ENCODE results near the gene NFATC1. TPM values are rescaled to one million over a fixed set of nuclear protein-coding genes. Genes with fewer than 3 reads are reported as not detected.
A peak's percentile ranks its signal among the peaks of the same experiment; 100 is the strongest.

Gene NFATC1
- total and polyA plus RNA-seq, 2 donors (not counting 1 experiment from before 2014, with no cell fraction given) = 0.92 to 4.3 TPM

DNA sequence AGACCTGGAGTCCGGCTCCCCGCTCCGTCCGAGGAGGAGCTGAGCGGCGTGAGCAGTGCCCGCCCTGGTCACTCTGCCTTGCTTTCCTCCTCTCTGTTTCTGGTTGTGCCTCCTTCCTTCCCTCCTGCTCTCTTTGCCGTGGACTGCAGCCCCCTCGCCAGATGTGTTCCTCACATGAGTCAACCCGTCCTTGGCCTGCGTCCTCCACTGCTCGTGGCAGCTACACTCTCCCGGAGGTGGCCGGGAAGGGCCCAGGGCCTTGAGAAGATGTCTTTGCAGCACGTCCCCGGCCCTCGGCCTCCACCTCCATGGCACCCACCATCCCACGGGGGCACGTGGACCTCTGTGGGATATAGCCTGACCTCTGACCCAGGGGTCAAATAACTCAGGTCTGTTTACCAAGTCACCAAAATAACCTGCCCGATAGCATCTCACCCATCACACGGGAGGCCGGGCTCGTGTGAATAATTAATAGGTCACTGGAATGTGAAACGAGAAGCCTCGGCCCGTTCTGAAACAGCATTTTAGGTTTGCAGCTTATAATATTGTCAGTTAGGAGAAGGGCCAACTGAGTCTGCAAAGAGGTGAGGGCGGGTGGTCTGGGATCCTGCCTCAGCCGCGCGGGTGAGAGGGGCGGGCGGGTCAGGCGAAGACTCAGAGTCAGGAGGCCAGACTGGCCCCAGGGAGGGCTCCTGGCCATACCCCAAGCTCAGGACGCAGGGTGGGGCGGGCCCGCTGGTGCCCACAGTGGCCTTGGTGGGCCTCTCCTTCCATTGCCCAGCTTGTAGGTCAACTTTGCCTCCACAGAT lies 42.6 kb downstream of the NFATC1 start:
- H4K20me1 ChIP-seq (ENCODE audit: control insufficient read depth, extremely low read depth, insufficient read depth, low read length) = no peaks in the 10 kb centered on the region
- H3K27me3 ChIP-seq (ENCODE audit: control insufficient read depth, insufficient read depth, low read length) = no peaks in the 10 kb centered on the region
- H3K4me3 ChIP-seq (replicated peaks in 1 of 4; ENCODE audit: control extremely low read depth in 1 of 4, insufficient read depth in 1 of 4, low read depth in 3 of 4, low read length in 4 of 4) = no peak overlapping the region
- no peak overlapping the region for H3K9ac ChIP-seq (ENCODE audit: insufficient read depth, low read length)
- H3K36me3 ChIP-seq (ENCODE audit: control insufficient read depth, insufficient read depth, low read length) = no peaks in the 10 kb centered on the region
- H3K4me1 ChIP-seq (ENCODE audit: control insufficient read depth, extremely low read depth, insufficient read depth, low read length) = no peaks in the 10 kb centered on the region
- H2AFZ ChIP-seq (ENCODE audit: low read length) = no peak overlapping the region
- no peak overlapping the region for H3K27ac ChIP-seq (ENCODE audit: insufficient read depth, low read length)
- no peaks in the 10 kb centered on the region for H3K9me3 ChIP-seq (ENCODE audit: control insufficient read depth, insufficient read depth, low read depth, low read length)
- DNase-seq (ENCODE audit: low read depth in 2 of 2) = no peak
- TF ChIP-seq EZH2 (IDR thresholded peaks at IDR 0.05; ENCODE audit: low read length, missing control alignments) = no peak
- TF ChIP-seq, protein P1, sequence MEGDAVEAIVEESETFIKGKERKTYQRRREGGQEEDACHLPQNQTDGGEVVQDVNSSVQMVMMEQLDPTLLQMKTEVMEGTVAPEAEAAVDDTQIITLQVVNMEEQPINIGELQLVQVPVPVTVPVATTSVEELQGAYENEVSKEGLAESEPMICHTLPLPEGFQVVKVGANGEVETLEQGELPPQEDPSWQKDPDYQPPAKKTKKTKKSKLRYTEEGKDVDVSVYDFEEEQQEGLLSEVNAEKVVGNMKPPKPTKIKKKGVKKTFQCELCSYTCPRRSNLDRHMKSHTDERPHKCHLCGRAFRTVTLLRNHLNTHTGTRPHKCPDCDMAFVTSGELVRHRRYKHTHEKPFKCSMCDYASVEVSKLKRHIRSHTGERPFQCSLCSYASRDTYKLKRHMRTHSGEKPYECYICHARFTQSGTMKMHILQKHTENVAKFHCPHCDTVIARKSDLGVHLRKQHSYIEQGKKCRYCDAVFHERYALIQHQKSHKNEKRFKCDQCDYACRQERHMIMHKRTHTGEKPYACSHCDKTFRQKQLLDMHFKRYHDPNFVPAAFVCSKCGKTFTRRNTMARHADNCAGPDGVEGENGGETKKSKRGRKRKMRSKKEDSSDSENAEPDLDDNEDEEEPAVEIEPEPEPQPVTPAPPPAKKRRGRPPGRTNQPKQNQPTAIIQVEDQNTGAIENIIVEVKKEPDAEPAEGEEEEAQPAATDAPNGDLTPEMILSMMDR (conservative IDR thresholded peaks at IDR 0.05 in 1 of 2, IDR thresholded peaks at IDR 0.05 in 1 of 2; ENCODE audit: low read depth in 1 of 2, low read length in 2 of 2) = no peak
- H3K79me2 ChIP-seq (ENCODE audit: control insufficient read depth, insufficient read depth, low read length) = no peaks in the 10 kb centered on the region
- H3K4me2 ChIP-seq (ENCODE audit: extremely low read depth, insufficient read depth, low read length) = no peak overlapping the region

DNA sequence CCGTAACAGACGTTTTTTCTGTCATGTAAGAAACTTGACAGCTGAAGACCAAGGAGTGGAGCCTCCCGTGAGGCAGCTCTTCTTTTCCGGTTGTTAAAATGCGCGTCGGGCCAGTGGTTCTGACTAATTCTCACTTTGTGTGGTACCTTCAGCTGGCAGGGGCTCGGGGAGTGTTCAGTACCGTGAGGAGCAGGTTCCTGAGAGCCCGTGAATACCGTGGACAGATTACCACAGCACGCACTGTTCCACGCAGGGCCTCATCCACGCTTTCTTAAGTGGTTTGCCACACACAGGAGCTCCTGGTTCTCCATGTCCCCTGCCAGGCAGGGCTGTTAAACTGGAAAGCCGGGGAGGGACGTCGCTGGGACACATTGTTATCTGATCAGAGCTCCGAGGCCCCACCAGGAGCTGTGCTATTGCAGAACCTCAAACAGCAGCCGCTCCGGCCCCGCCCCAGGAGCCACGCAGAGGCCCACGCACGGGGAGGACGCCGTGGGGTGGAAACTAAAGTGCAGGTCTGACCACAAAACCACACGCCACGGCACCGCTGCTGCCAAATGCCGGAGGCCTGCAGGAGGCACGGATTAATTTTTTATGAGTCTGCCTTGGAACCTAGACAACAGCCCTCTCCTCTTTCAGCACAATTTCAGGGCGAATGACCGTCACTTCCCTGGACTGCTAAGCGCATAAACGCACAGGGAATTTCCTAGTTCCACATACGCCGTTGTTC lies 43.3 kb downstream of the NFATC1 start:
- H3K9me3 ChIP-seq (ENCODE audit: control insufficient read depth, insufficient read depth, low read depth, low read length) = no peaks in the 10 kb centered on the region
- no peak overlapping the region for H2AFZ ChIP-seq (ENCODE audit: low read length)
- H3K27ac ChIP-seq (ENCODE audit: insufficient read depth, low read length) = no peak overlapping the region
- H3K9ac ChIP-seq (ENCODE audit: insufficient read depth, low read length) = no peak overlapping the region
- H3K4me1 ChIP-seq (ENCODE audit: control insufficient read depth, extremely low read depth, insufficient read depth, low read length) = no peaks in the 10 kb centered on the region
- peak in 1 of 2 donors; percentile 71 for DNase-seq (ENCODE audit: low read depth in 2 of 2)
- H3K27me3 ChIP-seq (ENCODE audit: control insufficient read depth, insufficient read depth, low read length) = no peaks in the 10 kb centered on the region
- TF ChIP-seq, protein P1 (conservative IDR thresholded peaks at IDR 0.05 in 1 of 2, IDR thresholded peaks at IDR 0.05 in 1 of 2; ENCODE audit: low read depth in 1 of 2, low read length in 2 of 2) = no peak
- TF ChIP-seq EZH2 (IDR thresholded peaks at IDR 0.05; ENCODE audit: low read length, missing control alignments) = no peak
- no peaks in the 10 kb centered on the region for H3K79me2 ChIP-seq (ENCODE audit: control insufficient read depth, insufficient read depth, low read length)
- H3K4me3 ChIP-seq (replicated peaks in 1 of 4; ENCODE audit: control extremely low read depth in 1 of 4, insufficient read depth in 1 of 4, low read depth in 3 of 4, low read length in 4 of 4) = no peak overlapping the region
- H4K20me1 ChIP-seq (ENCODE audit: control insufficient read depth, extremely low read depth, insufficient read depth, low read length) = no peaks in the 10 kb centered on the region
- no peak overlapping the region for H3K4me2 ChIP-seq (ENCODE audit: extremely low read depth, insufficient read depth, low read length)
- H3K36me3 ChIP-seq (ENCODE audit: control insufficient read depth, insufficient read depth, low read length) = no peaks in the 10 kb centered on the region

DNA sequence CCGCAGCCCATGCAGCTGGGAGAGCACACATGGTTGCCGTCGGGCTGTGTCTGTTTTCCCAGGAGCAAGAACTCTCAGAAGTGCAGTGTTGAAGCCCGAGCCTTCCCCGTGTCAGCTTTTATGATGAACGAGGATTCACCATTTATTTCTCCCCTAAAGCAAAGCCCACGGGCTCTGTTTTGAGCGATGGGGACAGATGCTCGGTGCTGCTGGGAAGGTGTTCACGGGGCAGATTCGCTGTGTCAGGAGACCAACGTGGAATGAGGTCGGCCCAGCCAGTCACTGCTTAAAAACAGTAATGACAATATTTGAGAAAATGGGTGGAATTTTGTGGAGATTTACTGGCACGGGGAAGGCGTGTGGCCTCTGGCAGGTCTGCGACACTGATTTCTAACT lies 43.9 kb downstream of the NFATC1 start:
- H4K20me1 ChIP-seq (ENCODE audit: control insufficient read depth, extremely low read depth, insufficient read depth, low read length) = no peaks in the 10 kb centered on the region
- H3K36me3 ChIP-seq (ENCODE audit: control insufficient read depth, insufficient read depth, low read length) = no peaks in the 10 kb centered on the region
- no peaks in the 10 kb centered on the region for H3K9me3 ChIP-seq (ENCODE audit: control insufficient read depth, insufficient read depth, low read depth, low read length)
- no peak overlapping the region for H3K4me2 ChIP-seq (ENCODE audit: extremely low read depth, insufficient read depth, low read length)
- no peak overlapping the region for H3K4me3 ChIP-seq (replicated peaks in 1 of 4; ENCODE audit: control extremely low read depth in 1 of 4, insufficient read depth in 1 of 4, low read depth in 3 of 4, low read length in 4 of 4)
- no peak overlapping the region for H3K27ac ChIP-seq (ENCODE audit: insufficient read depth, low read length)
- H3K27me3 ChIP-seq (ENCODE audit: control insufficient read depth, insufficient read depth, low read length) = no peaks in the 10 kb centered on the region
- H3K9ac ChIP-seq (ENCODE audit: insufficient read depth, low read length) = no peak overlapping the region
- DNase-seq (ENCODE audit: low read depth in 2 of 2) = no peak
- H2AFZ ChIP-seq (ENCODE audit: low read length) = no peak overlapping the region
- H3K4me1 ChIP-seq (ENCODE audit: control insufficient read depth, extremely low read depth, insufficient read depth, low read length) = no peaks in the 10 kb centered on the region
- H3K79me2 ChIP-seq (ENCODE audit: control insufficient read depth, insufficient read depth, low read length) = no peaks in the 10 kb centered on the region
- no peak for TF ChIP-seq EZH2 (IDR thresholded peaks at IDR 0.05; ENCODE audit: low read length, missing control alignments)
- TF ChIP-seq, protein P1 (conservative IDR thresholded peaks at IDR 0.05 in 1 of 2, IDR thresholded peaks at IDR 0.05 in 1 of 2; ENCODE audit: low read depth in 1 of 2, low read length in 2 of 2) = no peak
